ENCODE measurements around the gene ZFP36L1.

The ZFP36L1 gene

DNA sequence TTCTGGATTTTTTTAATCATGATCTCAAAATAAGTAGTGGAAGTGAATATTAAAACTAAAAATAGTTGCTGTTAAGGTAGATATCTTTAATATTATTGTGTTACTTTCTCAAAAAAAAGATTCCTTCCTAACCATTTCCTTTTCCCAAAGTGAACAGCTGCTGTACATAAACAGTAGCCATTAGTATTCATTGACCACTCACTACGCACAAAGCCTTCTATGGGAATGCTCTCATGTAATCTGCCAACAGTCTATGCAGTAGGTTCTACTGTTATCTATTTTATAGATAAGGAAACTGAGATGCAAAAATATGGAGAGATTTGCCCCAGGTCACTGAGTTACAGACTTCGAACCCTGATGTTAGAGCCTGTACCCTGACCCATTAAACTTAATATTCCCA lies 32.1 kb downstream of the ZFP36L1 start:
- Histone ChIP-seq H3K9ac (ENCODE audit: insufficient read length) (no peak overlapping the region), H3K27ac (no peak overlapping the region), H3K36me3 (ENCODE audit: insufficient read depth, low read length) (no peaks in the 10 kb centered on the region), H3K4me3 (no peak overlapping the region), H3K9me3 (ENCODE audit: low read depth, low read length) (no peaks in the 10 kb centered on the region)
- TF ChIP-seq FOXP2 (optimal IDR thresholded peaks at IDR 0.05; ENCODE audit: control extremely low read depth, extremely low read length, insufficient read depth) (no peak), EZH2 (IDR thresholded peaks at IDR 0.05) (no peak), POLR2AphosphoS5 (IDR thresholded peaks at IDR 0.05; ENCODE audit: borderline replicate concordance, low read depth, low read length) (no peak)
- no peak for DNase-seq (ENCODE audit: low read depth, low spot score)

DNA sequence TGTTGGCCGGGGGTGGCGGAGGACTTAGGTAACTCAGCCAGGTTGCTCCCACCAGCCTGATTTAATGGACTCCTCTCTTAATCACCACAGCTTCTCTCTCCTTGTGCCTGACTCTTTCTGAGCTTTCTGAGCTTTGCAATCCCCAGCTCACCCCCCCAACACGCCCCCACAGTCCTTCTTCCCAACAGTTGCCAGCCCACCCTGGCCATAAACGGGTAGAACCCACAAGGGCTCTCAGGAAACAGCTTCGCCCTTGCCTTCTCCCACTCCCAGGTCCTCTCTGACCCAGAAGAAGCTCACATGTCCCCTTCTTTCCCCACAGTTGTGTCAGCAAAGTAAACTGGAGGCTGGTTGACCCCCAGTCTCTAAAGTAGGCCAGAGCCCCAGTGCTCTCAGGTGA lies 32.9 kb downstream of the ZFP36L1 start:
- H3K36me3 ChIP-seq (ENCODE audit: insufficient read depth, low read length), result no peaks in the 10 kb centered on the region
- no peak for TF ChIP-seq EZH2 (IDR thresholded peaks at IDR 0.05)
- TF ChIP-seq POLR2AphosphoS5 (IDR thresholded peaks at IDR 0.05; ENCODE audit: borderline replicate concordance, low read depth, low read length), result no peak
- TF ChIP-seq FOXP2 (optimal IDR thresholded peaks at IDR 0.05; ENCODE audit: control extremely low read depth, extremely low read length, insufficient read depth), result no peak
- no peaks in the 10 kb centered on the region for H3K9me3 ChIP-seq (ENCODE audit: low read depth, low read length)
- H3K27ac ChIP-seq, result no peak overlapping the region
- no peak for DNase-seq (ENCODE audit: low read depth, low spot score)
- no peak overlapping the region for H3K9ac ChIP-seq (ENCODE audit: insufficient read length)
- H3K4me3 ChIP-seq, result no peak overlapping the region

- TF ChIP-seq FOXP2 (optimal IDR thresholded peaks at IDR 0.05; ENCODE audit: control extremely low read depth, extremely low read length, insufficient read depth) (no peak), POLR2AphosphoS5 (IDR thresholded peaks at IDR 0.05; ENCODE audit: borderline replicate concordance, low read depth, low read length) (no peak), EZH2 (IDR thresholded peaks at IDR 0.05) (no peak)
- DNase-seq (ENCODE audit: low read depth, low spot score), result no peak
- Histone ChIP-seq H3K27ac (no peak overlapping the region), H3K9me3 (ENCODE audit: low read depth, low read length) (no peaks in the 10 kb centered on the region), H3K9ac (ENCODE audit: insufficient read length) (no peak overlapping the region), H3K4me3 (no peak overlapping the region), H3K36me3 (ENCODE audit: insufficient read depth, low read length) (no peaks in the 10 kb centered on the region)
Observed at GRCh38 chr14:68759017-68759560, 33.8 kb downstream of the ZFP36L1 start.

DNA sequence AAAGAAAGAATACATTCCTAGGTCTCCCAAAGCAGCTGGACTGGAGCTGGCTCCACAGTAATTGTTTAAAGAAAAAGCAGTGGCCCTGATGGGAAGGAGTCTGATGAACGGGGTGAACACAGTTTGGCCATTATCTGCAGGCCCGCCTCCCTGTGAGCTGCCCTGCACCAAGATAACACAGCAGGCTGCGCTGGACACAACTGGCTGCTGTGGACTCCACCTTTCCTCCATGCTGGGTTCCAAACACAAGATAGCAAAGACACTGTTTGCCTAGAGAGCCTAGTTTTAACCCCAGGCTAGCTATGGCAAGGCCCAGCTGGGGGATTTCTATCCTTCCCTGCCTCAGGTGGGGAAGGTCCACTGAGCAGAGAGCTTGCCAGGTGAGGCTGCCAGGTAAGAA lies 34.6 kb downstream of the ZFP36L1 start:
- DNase-seq (ENCODE audit: low read depth, low spot score), result no peak
- Histone ChIP-seq H3K9me3 (ENCODE audit: low read depth, low read length) (no peaks in the 10 kb centered on the region), H3K4me3 (no peak overlapping the region), H3K36me3 (ENCODE audit: insufficient read depth, low read length) (no peaks in the 10 kb centered on the region), H3K9ac (ENCODE audit: insufficient read length) (no peak overlapping the region), H3K27ac (no peak overlapping the region)
- TF ChIP-seq FOXP2 (optimal IDR thresholded peaks at IDR 0.05; ENCODE audit: control extremely low read depth, extremely low read length, insufficient read depth) (no peak), POLR2AphosphoS5 (IDR thresholded peaks at IDR 0.05; ENCODE audit: borderline replicate concordance, low read depth, low read length) (no peak), EZH2 (IDR thresholded peaks at IDR 0.05) (no peak)

GRCh38 chr14:68757618-68758081 lies 35.2 kb downstream of the ZFP36L1 start:
- H3K9me3 ChIP-seq (ENCODE audit: low read depth, low read length), result no peaks in the 10 kb centered on the region
- H3K9ac ChIP-seq (ENCODE audit: insufficient read length), result no peak overlapping the region
- H3K4me3 ChIP-seq, result no peak overlapping the region
- TF ChIP-seq FOXP2 (optimal IDR thresholded peaks at IDR 0.05; ENCODE audit: control extremely low read depth, extremely low read length, insufficient read depth) (no peak), EZH2 (IDR thresholded peaks at IDR 0.05) (no peak), POLR2AphosphoS5 (IDR thresholded peaks at IDR 0.05; ENCODE audit: borderline replicate concordance, low read depth, low read length) (no peak)
- DNase-seq (ENCODE audit: low read depth, low spot score), result no peak
- no peak overlapping the region for H3K27ac ChIP-seq
- H3K36me3 ChIP-seq (ENCODE audit: insufficient read depth, low read length), result no peaks in the 10 kb centered on the region

DNA sequence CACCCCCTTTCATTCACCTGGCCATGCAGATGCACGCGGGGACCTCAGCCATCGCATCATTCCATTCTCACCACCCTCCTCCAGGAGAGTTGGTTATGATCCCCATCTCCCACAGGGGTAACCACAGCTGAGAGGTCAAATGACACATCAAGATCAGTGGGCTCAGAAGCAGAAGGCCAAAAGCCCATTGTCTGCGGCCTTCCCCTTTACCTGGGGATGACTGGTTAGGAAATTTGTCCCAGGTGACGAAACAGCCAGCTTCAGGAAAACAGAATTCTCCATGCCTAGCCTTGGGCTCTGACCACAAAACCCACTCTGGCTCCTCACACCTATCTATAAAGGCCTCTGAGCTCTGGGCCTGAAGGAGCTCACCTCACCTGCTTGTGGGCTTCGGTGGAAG lies 36.1 kb downstream of the ZFP36L1 start:
- Histone ChIP-seq H3K27ac (no peak overlapping the region), H3K9ac (ENCODE audit: insufficient read length) (no peak overlapping the region), H3K9me3 (ENCODE audit: low read depth, low read length) (no peaks in the 10 kb centered on the region), H3K36me3 (ENCODE audit: insufficient read depth, low read length) (no peaks in the 10 kb centered on the region), H3K4me3 (no peak overlapping the region)
- no peak for DNase-seq (ENCODE audit: low read depth, low spot score)
- TF ChIP-seq POLR2AphosphoS5 (IDR thresholded peaks at IDR 0.05; ENCODE audit: borderline replicate concordance, low read depth, low read length) (no peak), EZH2 (IDR thresholded peaks at IDR 0.05) (no peak), FOXP2 (optimal IDR thresholded peaks at IDR 0.05; ENCODE audit: control extremely low read depth, extremely low read length, insufficient read depth) (no peak)

GRCh38 chr14:68756000-68756481 lies 36.8 kb downstream of the ZFP36L1 start:
- H3K9me3 ChIP-seq (ENCODE audit: low read depth, low read length), result no peaks in the 10 kb centered on the region
- no peaks in the 10 kb centered on the region for H3K36me3 ChIP-seq (ENCODE audit: insufficient read depth, low read length)
- no peak overlapping the region for H3K9ac ChIP-seq (ENCODE audit: insufficient read length)
- H3K4me3 ChIP-seq, result no peak overlapping the region
- no peak for DNase-seq (ENCODE audit: low read depth, low spot score)
- H3K27ac ChIP-seq, result no peak overlapping the region
- TF ChIP-seq EZH2 (IDR thresholded peaks at IDR 0.05) (no peak), FOXP2 (optimal IDR thresholded peaks at IDR 0.05; ENCODE audit: control extremely low read depth, extremely low read length, insufficient read depth) (no peak), POLR2AphosphoS5 (IDR thresholded peaks at IDR 0.05; ENCODE audit: borderline replicate concordance, low read depth, low read length) (no peak)

- no peak overlapping the region for H3K27ac ChIP-seq
- no peak for DNase-seq (ENCODE audit: low read depth, low spot score)
- no peak overlapping the region for H3K9ac ChIP-seq (ENCODE audit: insufficient read length)
- H3K9me3 ChIP-seq (ENCODE audit: low read depth, low read length), result no peaks in the 10 kb centered on the region
- H3K4me3 ChIP-seq, result no peak overlapping the region
- no peaks in the 10 kb centered on the region for H3K36me3 ChIP-seq (ENCODE audit: insufficient read depth, low read length)
- TF ChIP-seq EZH2 (IDR thresholded peaks at IDR 0.05), result no peak
- TF ChIP-seq POLR2AphosphoS5 (IDR thresholded peaks at IDR 0.05; ENCODE audit: borderline replicate concordance, low read depth, low read length), result no peak
- no peak for TF ChIP-seq FOXP2 (optimal IDR thresholded peaks at IDR 0.05; ENCODE audit: control extremely low read depth, extremely low read length, insufficient read depth)
Observed at GRCh38 chr14:68755016-68755353, 37.9 kb downstream of the ZFP36L1 start.

DNA sequence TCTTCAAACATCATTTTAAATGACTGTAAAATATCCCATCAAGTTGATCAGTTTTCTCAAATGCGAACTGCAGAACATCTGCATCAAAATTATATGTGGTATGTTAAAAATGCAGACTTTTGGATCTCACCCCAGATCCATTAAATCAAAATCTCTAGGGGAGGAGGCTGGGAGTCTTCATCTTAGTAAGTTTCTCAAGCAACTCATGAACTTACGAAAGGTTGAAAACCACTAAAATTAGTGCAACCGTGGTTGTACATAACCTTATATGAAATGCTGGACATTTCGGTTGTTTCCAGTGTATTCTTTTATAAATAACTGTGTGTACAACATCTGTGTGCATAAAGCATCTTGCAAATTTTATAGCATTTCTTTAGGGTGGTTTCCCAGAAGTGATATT lies 39.2 kb downstream of the ZFP36L1 start:
- H3K27ac ChIP-seq, result 0 out of 2 replicates have a peak overlapping the region, but pooled peaks have one; percentile 4
- TF ChIP-seq POLR2AphosphoS5 (IDR thresholded peaks at IDR 0.05; ENCODE audit: borderline replicate concordance, low read depth, low read length), result no peak
- no peak for TF ChIP-seq FOXP2 (optimal IDR thresholded peaks at IDR 0.05; ENCODE audit: control extremely low read depth, extremely low read length, insufficient read depth)
- TF ChIP-seq EZH2 (IDR thresholded peaks at IDR 0.05), result no peak
- H3K9ac ChIP-seq (ENCODE audit: insufficient read length), result no peak overlapping the region
- 0 out of 2 replicates have a peak overlapping the region, but pooled peaks have one; percentile 2 for H3K4me3 ChIP-seq
- H3K9me3 ChIP-seq (ENCODE audit: low read depth, low read length), result no peaks in the 10 kb centered on the region
- peak; percentile 5 for DNase-seq (ENCODE audit: low read depth, low spot score)
- H3K36me3 ChIP-seq (ENCODE audit: insufficient read depth, low read length), result no peaks in the 10 kb centered on the region

Measured in SK-N-MC (cell line).